Measurements from ENCODE around the gene TES. TPM values are rescaled to one million over a fixed set of nuclear protein-coding genes. Genes with fewer than 3 reads are reported as not detected.

Gene TES
- total and polyA plus RNA-seq, 4 donors, result 5.7 to 11.8 (median 7.5) TPM

GRCh38 chr7:116236020-116236630 is 25.8 kb downstream of the TES start:
- no peaks in the 10 kb centered on the region for H3K9me3 ChIP-seq (ENCODE audit: control insufficient read depth in 4 of 4, low read length in 3 of 4)
- TF ChIP-seq RXRA (IDR thresholded peaks at IDR 0.05) (no peak), RAD21 (IDR thresholded peaks at IDR 0.05) (peak; percentile 85 to 86), CTCF (IDR thresholded peaks at IDR 0.05; ENCODE audit: low read depth, low read length, missing input control) (peak; percentile 56), FOXA2 (IDR thresholded peaks at IDR 0.05) (no peak), REST (IDR thresholded peaks at IDR 0.05) (no peak), ATF3 (IDR thresholded peaks at IDR 0.05) (no peak), TAF1 (conservative IDR thresholded peaks at IDR 0.05) (no peak)
- H3K27ac ChIP-seq (ENCODE audit: low read depth in 1 of 2, low read length in 2 of 2), result no peak overlapping the region
- no peak overlapping the region for H3K4me3 ChIP-seq (ENCODE audit: low read depth in 1 of 3, low read length in 3 of 3)
- no peaks in the 10 kb centered on the region for H3K36me3 ChIP-seq (ENCODE audit: control insufficient read depth in 4 of 4, insufficient read depth in 3 of 4, low read depth in 1 of 4, low read length in 3 of 4)
- H3K27me3 ChIP-seq (ENCODE audit: control insufficient read depth in 4 of 4, insufficient read depth in 4 of 4, low read length in 3 of 4), result no peaks in the 10 kb centered on the region
- 25% methylated on average over 2 of the region's 2 CpGs for WGBS
- DNase-seq (ENCODE audit: low spot score), result no peak
- peaks cover 0 to 21% (median 6%) of the 10 kb centered on the region in 4 donors for H3K4me1 ChIP-seq (ENCODE audit: control insufficient read depth in 4 of 4, insufficient read depth in 4 of 4, low read length in 3 of 4)
- H3K9ac ChIP-seq (ENCODE audit: low read depth in 1 of 2, low read length in 2 of 2), result no peak overlapping the region

GRCh38 chr7:116239020-116239419 is 28.7 kb downstream of the TES start:
- H3K9ac ChIP-seq (ENCODE audit: low read depth in 1 of 2, low read length in 2 of 2), result no peak overlapping the region
- H3K9me3 ChIP-seq (ENCODE audit: control insufficient read depth in 4 of 4, low read length in 3 of 4), result no peaks in the 10 kb centered on the region
- DNase-seq (ENCODE audit: low spot score), result no peak
- TF ChIP-seq REST (IDR thresholded peaks at IDR 0.05), result no peak
- no peak for TF ChIP-seq SP1 (IDR thresholded peaks at IDR 0.05)
- TF ChIP-seq GABPA (IDR thresholded peaks at IDR 0.05 in 1 of 2, conservative IDR thresholded peaks at IDR 0.05 in 1 of 2), result no peak
- no peak for TF ChIP-seq ZBTB33 (IDR thresholded peaks at IDR 0.05)
- TF ChIP-seq FOXA1 (IDR thresholded peaks at IDR 0.05), result no peak
- no peak for TF ChIP-seq RAD21 (IDR thresholded peaks at IDR 0.05)
- no peak for TF ChIP-seq TAF1 (conservative IDR thresholded peaks at IDR 0.05)
- no peak for TF ChIP-seq EGR1 (IDR thresholded peaks at IDR 0.05; ENCODE audit: low read depth in 2 of 2)
- H3K27ac ChIP-seq (ENCODE audit: low read depth in 1 of 2, low read length in 2 of 2), result no peak overlapping the region
- no peaks in the 10 kb centered on the region for H3K27me3 ChIP-seq (ENCODE audit: control insufficient read depth in 4 of 4, insufficient read depth in 4 of 4, low read length in 3 of 4)
- no peaks in the 10 kb centered on the region for H3K36me3 ChIP-seq (ENCODE audit: control insufficient read depth in 4 of 4, insufficient read depth in 3 of 4, low read depth in 1 of 4, low read length in 3 of 4)
- H3K4me3 ChIP-seq (ENCODE audit: low read depth in 1 of 3, low read length in 3 of 3), result no peak overlapping the region
- WGBS, result 84% methylated on average over 3 of the region's 3 CpGs
- H3K4me1 ChIP-seq (ENCODE audit: control insufficient read depth in 4 of 4, insufficient read depth in 4 of 4, low read length in 3 of 4), result peaks cover 0 to 17% (median 4%) of the 10 kb centered on the region in 4 donors

All from liver (tissue), 9 donors.